Mesothelial cell of epicardium (in vitro differentiated cells): Measurements from ENCODE around the gene HOXA4. TPM values are rescaled to one million over a fixed set of nuclear protein-coding genes. Genes with fewer than 3 reads are reported as not detected.

Source experiments
- DNase-seq, 2 experiments: peaks; one replicate each; pipeline ENCODE4 v3.0.0; 2021; ENCODE audit warnings: low spot score in 2 of 2; ENCODE audit not compliant: unreplicated experiment in 2 of 2
- H3K27ac Mint-ChIP-seq: 2 replicates; pipeline ENCODE4 v1.8.0; 2021; ENCODE audit warnings: mixed read lengths
- H3K27me3 Mint-ChIP-seq: 2 replicates; pipeline ENCODE4 v1.8.0; 2021; ENCODE audit warnings: low read depth, mixed read lengths
- H3K36me3 Mint-ChIP-seq: 2 replicates; pipeline ENCODE4 v1.8.0; 2021; ENCODE audit warnings: mixed read lengths
- H3K4me1 Mint-ChIP-seq: 2 replicates; pipeline ENCODE4 v1.8.0; 2021; ENCODE audit warnings: mixed read lengths
- H3K4me3 Mint-ChIP-seq: 2 replicates; pipeline ENCODE4 v1.8.0; 2021; ENCODE audit warnings: mild to moderate bottlenecking, moderate library complexity, mixed read lengths
- H3K9me3 Mint-ChIP-seq: 2 replicates; pipeline ENCODE4 v1.8.0; 2021; ENCODE audit warnings: mixed read lengths
- CTCF ChIP-seq: fragments of 200-600 bp; sonication (generic); IDR thresholded peaks from one replicate; pipeline ENCODE4 v1.5.0; 2021; ENCODE audit warnings: antibody characterized with exemption; ENCODE audit not compliant: unreplicated experiment
- total RNA-seq: library from RNA; stranded (reverse); gene quantifications from 3 replicates; pipeline ENCODE4 v1.2.1, GENCODE V29; 2021

Gene HOXA4
- total RNA-seq, 1 donor from 2014 or later, result 55.9 TPM

- no peaks in the 10 kb centered on the region for H3K9me3 Mint-ChIP-seq
- H3K4me1 Mint-ChIP-seq, result peaks cover 68% of the 10 kb centered on the region
- H3K36me3 Mint-ChIP-seq, result peaks cover 21% of the 10 kb centered on the region
- peak overlapping the region; percentile 87 for H3K4me3 Mint-ChIP-seq
- no peak for TF ChIP-seq CTCF
- DNase-seq, result peak in 1 of 2 experiments; percentile 37
- H3K27ac Mint-ChIP-seq, result peak overlapping the region; percentile 99
- peaks cover 6% of the 10 kb centered on the region for H3K27me3 Mint-ChIP-seq
These were observed 16.1 kb upstream of the HOXA4 start for GRCh38 chr7:27146491-27147198.

- TF ChIP-seq CTCF, result no peak
These were observed 15.4 kb upstream of the HOXA4 start for GRCh38 chr7:27145914-27146412.

GRCh38 chr7:27145165-27145913 lies 14.8 kb upstream of the HOXA4 start:
- Mint-ChIP-seq H3K9me3 (no peaks in the 10 kb centered on the region), H3K27ac (peak overlapping the region; percentile 99), H3K4me3 (peak overlapping the region; percentile 87), H3K4me1 (peaks cover 72% of the 10 kb centered on the region), H3K36me3 (peaks cover 32% of the 10 kb centered on the region), H3K27me3 (no peaks in the 10 kb centered on the region)
- peak in 1 of 2 experiments; percentile 41 for DNase-seq
- no peak for TF ChIP-seq CTCF

More at GRCh38 chr7:27145914-27146412, 15.4 kb upstream of the HOXA4 start:
- DNase-seq, result no peak
- Mint-ChIP-seq H3K4me3 (peak overlapping the region; percentile 87), H3K9me3 (no peaks in the 10 kb centered on the region), H3K36me3 (peaks cover 27% of the 10 kb centered on the region), H3K4me1 (peaks cover 69% of the 10 kb centered on the region), H3K27ac (peak overlapping the region; percentile 99), H3K27me3 (no peaks in the 10 kb centered on the region)

- no peak for TF ChIP-seq CTCF
- H3K4me1 Mint-ChIP-seq, result peaks cover 69% of the 10 kb centered on the region
- H3K27me3 Mint-ChIP-seq, result no peaks in the 10 kb centered on the region
- H3K27ac Mint-ChIP-seq, result peak overlapping the region; percentile 99
- H3K36me3 Mint-ChIP-seq, result peaks cover 35% of the 10 kb centered on the region
- H3K9me3 Mint-ChIP-seq, result no peaks in the 10 kb centered on the region
- peak in 1 of 2 experiments; percentile 56 for DNase-seq
- H3K4me3 Mint-ChIP-seq, result peak overlapping the region; percentile 87
These were observed 14.2 kb upstream of the HOXA4 start for GRCh38 chr7:27144781-27145164.

- Mint-ChIP-seq H3K27ac (peak overlapping the region; percentile 99), H3K27me3 (no peaks in the 10 kb centered on the region), H3K4me1 (peaks cover 65% of the 10 kb centered on the region), H3K4me3 (peak overlapping the region; percentile 87), H3K9me3 (no peaks in the 10 kb centered on the region), H3K36me3 (peaks cover 36% of the 10 kb centered on the region)
- no peak for DNase-seq
- peak; percentile 44 for TF ChIP-seq CTCF
These were observed 13.6 kb upstream of the HOXA4 start for GRCh38 chr7:27143950-27144780.
